ENCODE results near the gene GCN1. TPM values are rescaled to one million over a fixed set of nuclear protein-coding genes. Genes with fewer than 3 reads are reported as not detected.
A peak's percentile ranks its signal among the peaks of the same experiment; 100 is the strongest.

GCN1 gene
- total and polyA plus RNA-seq, 7 donors: 9.2 to 70.3 (median 32.9) TPM

- Histone ChIP-seq H3K9me3 (no peaks in the 10 kb centered on the region), H3K4me1 (peaks cover 0 to 29% (median 27%) of the 10 kb centered on the region in 4 donors), H3K36me3 (peaks cover 49 to 75% (median 64%) of the 10 kb centered on the region in 4 donors), H3K27ac (no peak overlapping the region), H3K4me3 (no peak overlapping the region), H3K27me3 (no peaks in the 10 kb centered on the region)
- DNase-seq: no peak
- WGBS, 2 donors: 93 to 94% methylated on average over 13 of the region's 13 CpGs
- intact Hi-C loops (cut with DNase I): no loop called here
- TF ChIP-seq POLR2AphosphoS5 (IDR thresholded peaks at IDR 0.05) (no peak), EP300 (IDR thresholded peaks at IDR 0.05) (no peak)
Measured at GRCh38 chr12:120221576-120221900, 27.0 kb upstream of the GCN1 start.

DNA sequence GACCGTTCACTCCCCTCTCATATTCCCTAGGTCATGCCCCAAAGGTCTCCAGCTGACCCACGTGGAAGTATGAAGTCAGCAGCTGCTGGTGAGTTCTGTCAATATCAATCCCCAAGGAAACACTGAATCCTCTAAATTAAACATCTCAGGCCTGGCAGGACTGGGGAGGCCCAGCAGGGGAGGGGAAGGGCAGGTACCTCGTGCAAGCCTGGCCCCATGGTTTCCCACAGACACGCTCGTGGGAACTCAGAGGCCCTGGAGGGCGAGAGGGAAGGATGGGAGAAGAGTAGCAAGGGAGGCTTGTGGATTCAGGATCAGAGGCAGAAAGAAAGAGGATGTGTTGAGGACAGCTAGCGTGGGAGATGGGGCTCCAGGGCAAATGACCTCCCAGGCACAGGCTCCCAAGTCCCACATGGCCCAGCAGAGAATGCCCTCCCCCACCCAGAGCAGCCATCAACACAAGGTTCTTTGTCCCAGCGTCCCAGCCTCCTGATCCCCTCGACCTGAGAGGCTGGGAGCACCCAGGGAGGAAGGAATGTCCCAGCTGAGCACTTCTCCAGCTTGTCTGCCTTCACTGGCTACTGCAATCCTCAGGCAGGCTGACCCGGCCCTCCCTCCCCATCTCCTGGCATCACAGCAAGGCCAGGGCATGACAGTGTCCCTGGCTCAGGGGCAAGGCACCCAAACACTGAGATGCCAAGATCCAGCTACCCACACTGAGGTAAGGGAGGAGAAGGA, 26.5 kb upstream of the GCN1 start:
- Histone ChIP-seq H3K9me3 (no peaks in the 10 kb centered on the region), H3K4me3 (no peak overlapping the region), H3K4me1 (peaks cover 0 to 23% (median 22%) of the 10 kb centered on the region in 4 donors), H3K27ac (no peak overlapping the region), H3K36me3 (peaks cover 49 to 76% (median 66%) of the 10 kb centered on the region in 4 donors), H3K27me3 (no peaks in the 10 kb centered on the region)
- TF ChIP-seq POLR2A (IDR thresholded peaks at IDR 0.05) (no peak), CTCF (IDR thresholded peaks at IDR 0.05) (no peak), POLR2AphosphoS5 (IDR thresholded peaks at IDR 0.05) (no peak), EP300 (IDR thresholded peaks at IDR 0.05) (no peak)
- 76 to 81% methylated on average over 10 of the region's 10 CpGs for WGBS, 2 donors
- DNase-seq: peak; percentile 69
- intact Hi-C loops (cut with DNase I): no loop called here

DNA sequence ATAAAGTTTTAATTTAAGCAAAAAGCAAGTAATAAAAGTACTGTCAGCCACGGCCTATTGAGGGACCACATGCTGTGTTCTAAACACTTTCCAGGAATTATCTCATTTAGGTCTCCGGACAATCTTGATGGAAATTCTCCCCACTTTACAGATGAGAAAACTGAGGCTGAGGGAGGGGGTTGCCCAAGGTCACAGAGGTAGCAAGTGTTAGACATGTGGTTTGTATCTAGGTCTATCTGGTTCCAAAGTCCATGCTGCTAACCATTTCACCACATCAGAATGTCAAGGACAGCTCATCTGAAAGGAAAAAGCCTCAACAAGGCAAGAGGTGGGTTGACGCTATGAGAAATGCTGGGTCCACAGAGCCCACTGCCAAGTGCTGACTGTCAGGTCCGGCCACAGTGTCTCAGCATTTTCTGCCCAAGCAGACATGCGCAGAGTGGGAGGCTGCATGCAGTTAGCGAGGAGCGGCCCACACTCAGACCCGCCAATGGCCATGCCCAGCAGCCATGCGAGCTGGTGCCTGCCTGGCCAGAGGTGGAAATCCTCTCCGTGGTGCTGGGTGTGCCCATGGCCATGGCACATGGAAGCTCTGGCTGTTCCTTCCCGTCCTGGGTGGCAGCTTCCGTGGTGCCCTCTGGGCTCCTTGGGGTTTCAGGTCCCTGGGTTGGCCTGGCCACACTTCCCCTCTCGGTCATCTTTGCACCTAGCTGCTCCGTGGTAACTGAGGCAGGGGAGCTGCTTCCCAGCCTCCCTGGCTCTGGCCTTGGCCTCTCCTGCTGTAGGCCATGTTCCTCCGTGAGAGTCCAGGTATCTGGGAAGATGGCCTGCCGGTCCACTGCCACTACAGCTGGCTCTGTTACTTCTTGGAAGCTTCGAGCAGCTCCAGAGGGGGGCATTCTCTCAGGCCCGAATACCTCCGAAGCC, 24.4 kb upstream of the GCN1 start:
- intact Hi-C loops (cut with DNase I): no loop called here
- Histone ChIP-seq H3K4me3 (no peak overlapping the region), H3K4me1 (peaks cover 0 to 3% (median under 1%) of the 10 kb centered on the region in 4 donors), H3K9me3 (no peaks in the 10 kb centered on the region), H3K36me3 (peaks cover 57 to 90% (median 83%) of the 10 kb centered on the region in 4 donors), H3K27ac (no peak overlapping the region), H3K27me3 (no peaks in the 10 kb centered on the region)
- TF ChIP-seq POLR2A (IDR thresholded peaks at IDR 0.05) (no peak), CTCF (IDR thresholded peaks at IDR 0.05) (no peak), EP300 (IDR thresholded peaks at IDR 0.05) (no peak), POLR2AphosphoS5 (IDR thresholded peaks at IDR 0.05) (no peak)
- no peak for DNase-seq
- WGBS, 2 donors: 93 to 94% methylated on average over 19 of the region's 19 CpGs

- DNase-seq: no peak
- no peak overlapping the region for H3K27ac ChIP-seq
- H3K4me3 ChIP-seq: no peak overlapping the region
- no peak for TF ChIP-seq CTCF (IDR thresholded peaks at IDR 0.05)
- TF ChIP-seq POLR2A (IDR thresholded peaks at IDR 0.05): no peak
- TF ChIP-seq POLR2AphosphoS5 (IDR thresholded peaks at IDR 0.05): no peak
- TF ChIP-seq EP300 (IDR thresholded peaks at IDR 0.05): no peak
- no peaks in the 10 kb centered on the region for H3K27me3 ChIP-seq
- no peaks in the 10 kb centered on the region for H3K9me3 ChIP-seq
- no peaks in the 10 kb centered on the region for H3K4me1 ChIP-seq
- intact Hi-C loops (cut with DNase I): no loop called here
- peaks cover 58 to 90% (median 83%) of the 10 kb centered on the region in 4 donors for H3K36me3 ChIP-seq
- WGBS, 2 donors: 91 to 92% methylated on average over 32 of the region's 32 CpGs
Measured at GRCh38 chr12:120216742-120217605, 22.5 kb upstream of the GCN1 start.
